Panc1 (cell line): Measurements from ENCODE around the gene PLPP4. TPM values are rescaled to one million over a fixed set of nuclear protein-coding genes. Genes with fewer than 3 reads are reported as not detected.

Experiments
- ATAC-seq: fragments of 200-7000 bp; cut with Tn5 transposase; 2 replicates; pipeline ENCODE4 v1.9.1; 2020; ENCODE audit warnings: mild to moderate bottlenecking, moderate library complexity
- BruUV-seq: library from RNA; stranded (reverse); fragments of 400-500 nt; replicated peaks from 2 replicates; lab custom pipeline; 2021; lab: Mats Ljungman, UMichigan
- CTCF ChIA-PET: fragments of 300-600 bp; sonication (Branson Sonifier 250); formaldehyde crosslinking; loops from one replicate; lab custom pipeline; 2022; ENCODE audit warnings: antibody characterized with exemption; lab: Charles Lee
- POLR2A ChIA-PET: fragments of 300-600 bp; sonication (Branson Sonifier 250); formaldehyde crosslinking; loops from one replicate; lab custom pipeline; 2022; ENCODE audit warnings: antibody characterized with exemption; lab: Charles Lee
- DNase-seq: peaks from one replicate; pipeline ENCODE4 v3.0.0-alpha.2; 2010; ENCODE audit warnings: low read depth, low spot score
- H3K27ac ChIP-seq: 2 replicates; pipeline ENCODE4 v1.5.1; 2011; ENCODE audit warnings: mild to moderate bottlenecking, low read length, inconsistent platforms
- H3K27me3 ChIP-seq: fragments of 200-500 bp; sonication (Bioruptor generic); 2 replicates; pipeline ENCODE4 v1.6.0; 2014; ENCODE audit warnings: low read length, inconsistent platforms; ENCODE audit not compliant: control insufficient read depth, insufficient read depth
- H3K36me3 ChIP-seq: fragments of 200-500 bp; sonication (Bioruptor generic); 2 replicates; pipeline ENCODE4 v1.5.1; 2014; ENCODE audit warnings: inconsistent platforms, mild to moderate bottlenecking, low read length, moderate library complexity; ENCODE audit not compliant: control insufficient read depth, insufficient read depth
- H3K4me1 ChIP-seq: 2 replicates; pipeline ENCODE4 v1.5.1; 2011; ENCODE audit warnings: inconsistent platforms, mild to moderate bottlenecking, low read length, moderate library complexity; ENCODE audit not compliant: control insufficient read depth, insufficient read depth
- H3K4me3 ChIP-seq, 2 experiments: 2 replicates each; pipeline ENCODE4 v1.5.1; 2011 to 2012; ENCODE audit warnings: low read depth in 2 of 2, low read length in 2 of 2, mild to moderate bottlenecking in 2 of 2, inconsistent platforms in 1 of 2, moderate library complexity in 1 of 2
- H3K9me3 ChIP-seq: fragments of 200-500 bp; sonication (Bioruptor generic); 2 replicates; pipeline ENCODE4 v1.5.1; 2014; ENCODE audit warnings: low read depth, mild to moderate bottlenecking, inconsistent platforms, low read length, moderate library complexity; ENCODE audit not compliant: control insufficient read depth, insufficient read depth
- POLR2AphosphoS5 ChIP-seq: IDR thresholded peaks from 2 replicates; pipeline ENCODE4 v1.6.1; 2012; ENCODE audit warnings: mild to moderate bottlenecking, low read depth, low read length, moderate library complexity
- SIN3A ChIP-seq: IDR thresholded peaks from 2 replicates; pipeline ENCODE4 v1.6.1; 2012; ENCODE audit warnings: low read depth, mild to moderate bottlenecking, low read length, moderate library complexity, borderline replicate concordance; ENCODE audit not compliant: insufficient read depth
- TCF7L2 ChIP-seq: IDR thresholded peaks from 2 replicates; pipeline ENCODE4 v1.6.1; 2011; ENCODE audit warnings: mild to moderate bottlenecking, low read depth, low read length, inconsistent platforms
- in situ Hi-C: cut with HindIII; loops from 2 replicates; pipeline ENCODE4 v1.10.0; 2016; ENCODE audit warnings: low sequenced_read_pairs, low pct_unique_long_range_greater_than_20kb
- intact Hi-C: fragments of 100-400 bp; cut with micrococcal nuclease; formaldehyde crosslinking; loops from one replicate; pipeline ENCODE4 v1.10.0; 2022; ENCODE audit not compliant: unreplicated experiment
- total RNA-seq: library from RNA; stranded (reverse); gene quantifications from one replicate; pipeline ENCODE4 v1.2.1, GENCODE V29; 2021; ENCODE audit not compliant: unreplicated experiment
- TF ChIP-seq, protein P1 (sequence below), 2 experiments: IDR thresholded peaks; 2 replicates each; pipeline ENCODE4 v1.6.1; 2011 to 2012; ENCODE audit warnings: low read depth in 2 of 2, control low read depth in 1 of 2, low read length in 1 of 2, mild to moderate bottlenecking in 1 of 2, moderate library complexity in 1 of 2; ENCODE audit not compliant: insufficient read depth in 1 of 2
- TF ChIP-seq, protein P2 (sequence below): fragments of 450-650 bp; IDR thresholded peaks from 2 replicates; pipeline ENCODE4 v1.5.1; 2017; ENCODE audit warnings: mild to moderate bottlenecking

Gene PLPP4
- total RNA-seq, 1 experiment from 2014 or later: 0.18 TPM

DNA sequence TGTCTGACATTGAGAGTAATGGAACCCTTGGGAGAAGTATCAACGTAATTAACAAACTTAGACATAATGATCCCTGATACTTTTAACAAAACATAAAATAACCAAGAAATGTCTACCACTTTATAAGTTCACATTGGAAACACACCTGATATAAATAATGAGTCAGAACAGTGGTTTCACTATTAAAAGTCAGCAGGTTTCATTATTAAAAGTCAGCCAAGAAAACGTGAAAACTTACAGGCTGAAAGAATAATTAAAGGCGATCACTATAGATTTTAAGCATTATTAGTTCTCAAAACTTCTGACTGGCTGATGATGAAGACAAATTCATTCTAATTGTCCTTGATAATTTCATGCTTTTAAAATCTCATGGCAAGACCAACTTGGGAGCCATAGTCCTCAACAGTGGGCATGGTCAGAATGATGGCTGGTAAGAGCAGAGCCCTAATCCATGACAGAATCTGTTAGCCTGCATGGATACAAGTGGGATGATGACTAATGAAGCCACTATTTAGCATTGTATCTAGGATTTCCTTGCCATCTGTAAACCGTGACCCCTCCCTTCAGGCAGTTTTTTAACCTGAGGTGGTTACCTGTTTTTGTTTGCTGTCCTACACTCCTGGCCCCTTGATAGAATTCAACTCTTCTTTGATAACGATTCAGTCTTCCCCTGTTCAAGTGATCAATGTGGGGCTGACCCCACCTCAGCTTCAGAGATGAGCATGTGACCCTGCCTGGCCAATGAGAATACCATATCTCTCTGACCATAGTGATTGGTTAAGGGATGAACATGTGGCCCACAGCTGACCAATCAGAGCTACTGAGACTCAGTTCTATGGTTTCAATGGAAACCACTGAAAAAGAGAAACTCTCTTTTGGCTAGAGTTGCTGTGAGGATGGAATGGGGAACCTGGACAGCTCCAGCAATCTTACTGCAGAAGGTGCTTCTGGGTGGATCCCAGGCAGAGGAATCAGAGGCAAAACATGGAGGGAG lies 151.0 kb downstream of the PLPP4 start:
- Histone ChIP-seq H3K36me3 (no peaks in the 10 kb centered on the region), H3K4me1 (no peaks in the 10 kb centered on the region), H3K9me3 (no peaks in the 10 kb centered on the region), H3K4me3 (no peak overlapping the region), H3K27ac (no peak overlapping the region), H3K27me3 (no peaks in the 10 kb centered on the region)
- BruUV-seq: no TSS peak
- ATAC-seq (no peak), DNase-seq (no peak)
- ChIA-PET POLR2A (no interaction called here), CTCF (no interaction called here)
- in situ Hi-C loops: no loop called here
- intact Hi-C loops: no loop called here
- TF ChIP-seq, protein P1, sequence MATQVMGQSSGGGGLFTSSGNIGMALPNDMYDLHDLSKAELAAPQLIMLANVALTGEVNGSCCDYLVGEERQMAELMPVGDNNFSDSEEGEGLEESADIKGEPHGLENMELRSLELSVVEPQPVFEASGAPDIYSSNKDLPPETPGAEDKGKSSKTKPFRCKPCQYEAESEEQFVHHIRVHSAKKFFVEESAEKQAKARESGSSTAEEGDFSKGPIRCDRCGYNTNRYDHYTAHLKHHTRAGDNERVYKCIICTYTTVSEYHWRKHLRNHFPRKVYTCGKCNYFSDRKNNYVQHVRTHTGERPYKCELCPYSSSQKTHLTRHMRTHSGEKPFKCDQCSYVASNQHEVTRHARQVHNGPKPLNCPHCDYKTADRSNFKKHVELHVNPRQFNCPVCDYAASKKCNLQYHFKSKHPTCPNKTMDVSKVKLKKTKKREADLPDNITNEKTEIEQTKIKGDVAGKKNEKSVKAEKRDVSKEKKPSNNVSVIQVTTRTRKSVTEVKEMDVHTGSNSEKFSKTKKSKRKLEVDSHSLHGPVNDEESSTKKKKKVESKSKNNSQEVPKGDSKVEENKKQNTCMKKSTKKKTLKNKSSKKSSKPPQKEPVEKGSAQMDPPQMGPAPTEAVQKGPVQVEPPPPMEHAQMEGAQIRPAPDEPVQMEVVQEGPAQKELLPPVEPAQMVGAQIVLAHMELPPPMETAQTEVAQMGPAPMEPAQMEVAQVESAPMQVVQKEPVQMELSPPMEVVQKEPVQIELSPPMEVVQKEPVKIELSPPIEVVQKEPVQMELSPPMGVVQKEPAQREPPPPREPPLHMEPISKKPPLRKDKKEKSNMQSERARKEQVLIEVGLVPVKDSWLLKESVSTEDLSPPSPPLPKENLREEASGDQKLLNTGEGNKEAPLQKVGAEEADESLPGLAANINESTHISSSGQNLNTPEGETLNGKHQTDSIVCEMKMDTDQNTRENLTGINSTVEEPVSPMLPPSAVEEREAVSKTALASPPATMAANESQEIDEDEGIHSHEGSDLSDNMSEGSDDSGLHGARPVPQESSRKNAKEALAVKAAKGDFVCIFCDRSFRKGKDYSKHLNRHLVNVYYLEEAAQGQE (IDR thresholded peaks at IDR 0.05; ENCODE audit: insufficient read depth in 1 of 2, low read depth in 2 of 2, low read length in 1 of 2): no peak
- TF ChIP-seq, protein P2, sequence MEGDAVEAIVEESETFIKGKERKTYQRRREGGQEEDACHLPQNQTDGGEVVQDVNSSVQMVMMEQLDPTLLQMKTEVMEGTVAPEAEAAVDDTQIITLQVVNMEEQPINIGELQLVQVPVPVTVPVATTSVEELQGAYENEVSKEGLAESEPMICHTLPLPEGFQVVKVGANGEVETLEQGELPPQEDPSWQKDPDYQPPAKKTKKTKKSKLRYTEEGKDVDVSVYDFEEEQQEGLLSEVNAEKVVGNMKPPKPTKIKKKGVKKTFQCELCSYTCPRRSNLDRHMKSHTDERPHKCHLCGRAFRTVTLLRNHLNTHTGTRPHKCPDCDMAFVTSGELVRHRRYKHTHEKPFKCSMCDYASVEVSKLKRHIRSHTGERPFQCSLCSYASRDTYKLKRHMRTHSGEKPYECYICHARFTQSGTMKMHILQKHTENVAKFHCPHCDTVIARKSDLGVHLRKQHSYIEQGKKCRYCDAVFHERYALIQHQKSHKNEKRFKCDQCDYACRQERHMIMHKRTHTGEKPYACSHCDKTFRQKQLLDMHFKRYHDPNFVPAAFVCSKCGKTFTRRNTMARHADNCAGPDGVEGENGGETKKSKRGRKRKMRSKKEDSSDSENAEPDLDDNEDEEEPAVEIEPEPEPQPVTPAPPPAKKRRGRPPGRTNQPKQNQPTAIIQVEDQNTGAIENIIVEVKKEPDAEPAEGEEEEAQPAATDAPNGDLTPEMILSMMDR: no peak
- no peak for TF ChIP-seq POLR2AphosphoS5
- TF ChIP-seq SIN3A: no peak
- TF ChIP-seq TCF7L2: no peak

DNA sequence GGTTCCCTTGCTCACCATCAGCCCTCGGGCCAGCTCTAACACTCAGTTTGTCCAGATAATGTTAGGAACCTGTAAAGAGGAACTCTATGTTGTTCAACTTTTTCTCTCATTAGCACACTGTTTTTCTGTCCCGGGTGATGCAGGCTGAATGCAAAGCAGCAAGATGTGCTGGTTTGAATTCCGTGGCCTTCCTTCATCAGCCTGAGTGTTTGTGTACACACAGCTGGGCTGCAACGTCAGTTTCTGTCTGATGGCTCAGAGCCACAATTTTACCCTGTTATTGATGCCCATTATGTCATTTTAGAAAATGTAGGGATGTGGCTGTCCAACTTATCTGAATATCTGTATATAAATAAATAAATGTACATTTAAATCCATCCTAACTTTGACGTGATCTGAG lies 152.0 kb downstream of the PLPP4 start:
- no peak for ATAC-seq

More for the DNA sequence above, 152.0 kb downstream of the PLPP4 start:
- ChIA-PET POLR2A (no interaction called here), CTCF (no interaction called here)
- in situ Hi-C loops: no loop called here
- BruUV-seq: no TSS peak
- no peaks in the 10 kb centered on the region for H3K36me3 ChIP-seq
- H3K9me3 ChIP-seq: no peaks in the 10 kb centered on the region
- no peak overlapping the region for H3K4me3 ChIP-seq
- intact Hi-C loops: no loop called here
- no peak for TF ChIP-seq POLR2AphosphoS5
- no peak for TF ChIP-seq SIN3A
- TF ChIP-seq, protein P1 (IDR thresholded peaks at IDR 0.05; ENCODE audit: insufficient read depth in 1 of 2, low read depth in 2 of 2, low read length in 1 of 2): no peak
- TF ChIP-seq, protein P2: no peak
- TF ChIP-seq TCF7L2: no peak
- DNase-seq: no peak
- H3K27ac ChIP-seq: no peak overlapping the region
- H3K27me3 ChIP-seq: no peaks in the 10 kb centered on the region
- no peaks in the 10 kb centered on the region for H3K4me1 ChIP-seq
